Measurements from ENCODE around the gene FAM47B.

FAM47B gene

DNA sequence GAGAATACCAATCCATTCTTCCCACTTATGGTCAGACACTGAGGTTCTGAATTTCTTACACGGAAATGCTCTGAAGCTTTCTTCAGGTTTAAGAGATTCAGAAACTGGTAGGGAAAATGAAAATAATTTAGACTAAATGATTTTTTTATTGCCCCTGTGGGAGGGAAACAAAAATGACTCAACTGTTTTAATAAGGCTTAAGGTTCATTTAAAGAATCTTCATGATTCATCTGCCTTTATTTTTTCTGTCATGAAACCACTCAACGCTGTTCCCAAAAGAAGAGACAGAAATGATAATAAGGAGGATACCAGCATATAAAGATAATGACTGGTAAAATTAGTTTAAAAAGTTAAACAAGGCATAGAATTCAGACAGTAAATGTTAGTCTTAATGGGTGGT lies 39.3 kb upstream of the FAM47B start:
- Histone ChIP-seq H3K36me3 (ENCODE audit: control insufficient read depth in 1 of 2, insufficient read depth in 2 of 2, low read length in 2 of 2) (no peaks in the 10 kb centered on the region), H4K8ac (ENCODE audit: low read depth, low read length) (no peak overlapping the region), H3K9me3 (ENCODE audit: insufficient read depth, low read depth, low read length) (no peaks in the 10 kb centered on the region), H3K9ac (ENCODE audit: low read length) (no peak overlapping the region), H2AK5ac (ENCODE audit: low read length) (no peak overlapping the region), H3K27me3 (ENCODE audit: insufficient read depth, low read length) (no peaks in the 10 kb centered on the region), H3K4me3 (ENCODE audit: low read depth, low read length) (no peak overlapping the region), H3K4ac (ENCODE audit: low read depth, low read length) (no peak overlapping the region), H4K91ac (ENCODE audit: low read depth, low read length) (no peak overlapping the region), H4K12ac (ENCODE audit: low read depth, low read length) (no peak overlapping the region), H3K18ac (ENCODE audit: low read length) (no peak overlapping the region), H2BK12ac (ENCODE audit: low read length) (no peak overlapping the region), H3K27ac (ENCODE audit: low read depth, low read length) (no peak overlapping the region), H2AFZ (ENCODE audit: insufficient read depth, low read length, poor library complexity) (no peak overlapping the region), H2BK5ac (ENCODE audit: low read depth, low read length, poor library complexity) (no peak overlapping the region), H2BK120ac (ENCODE audit: insufficient read depth, low read length, poor library complexity) (no peak overlapping the region), H3K14ac (ENCODE audit: low read length) (no peak overlapping the region), H3K4me1 (ENCODE audit: control insufficient read depth in 1 of 2, insufficient read depth in 2 of 2, low read length in 2 of 2) (no peaks in the 10 kb centered on the region), H3K4me2 (ENCODE audit: low read length) (no peak overlapping the region), H3K79me1 (ENCODE audit: low read length) (no peaks in the 10 kb centered on the region), H3K23ac (ENCODE audit: low read length) (no peak overlapping the region), H3K79me2 (ENCODE audit: control insufficient read depth, insufficient read depth, low read length, poor library complexity) (no peaks in the 10 kb centered on the region)
- no peak for DNase-seq
- WGBS (ENCODE audit: extremely low coverage, insufficient coverage, insufficient read length), result no CpG with 5 or more reads among the region's 2 CpGs

DNA sequence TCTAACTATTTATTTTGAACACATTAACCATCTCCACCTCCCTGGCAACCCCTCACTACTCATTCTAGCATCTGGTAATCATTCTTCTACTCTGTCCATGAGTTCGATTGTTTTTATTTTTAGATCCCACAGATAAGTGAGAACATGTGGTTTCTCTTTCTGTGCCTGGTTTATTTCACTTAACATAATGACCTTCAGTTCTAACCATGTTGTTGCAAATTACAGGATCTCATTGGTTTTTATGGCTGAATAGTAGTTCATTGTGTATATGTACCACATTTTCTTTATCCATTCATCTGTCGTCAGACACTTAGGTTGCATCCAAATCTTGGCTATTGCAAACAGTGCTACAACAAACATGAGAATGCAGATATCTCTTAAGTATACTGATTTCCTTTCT lies 33.4 kb upstream of the FAM47B start:
- no peak overlapping the region for H4K8ac ChIP-seq (ENCODE audit: low read depth, low read length)
- no peak overlapping the region for H4K12ac ChIP-seq (ENCODE audit: low read depth, low read length)
- H3K27ac ChIP-seq (ENCODE audit: low read depth, low read length), result no peak overlapping the region
- H3K4me2 ChIP-seq (ENCODE audit: low read length), result no peak overlapping the region
- no peak for DNase-seq
- no peak overlapping the region for H2AK5ac ChIP-seq (ENCODE audit: low read length)
- H3K36me3 ChIP-seq (ENCODE audit: control insufficient read depth in 1 of 2, insufficient read depth in 2 of 2, low read length in 2 of 2), result no peaks in the 10 kb centered on the region
- no peak overlapping the region for H3K18ac ChIP-seq (ENCODE audit: low read length)
- H3K79me2 ChIP-seq (ENCODE audit: control insufficient read depth, insufficient read depth, low read length, poor library complexity), result no peaks in the 10 kb centered on the region
- no peaks in the 10 kb centered on the region for H3K27me3 ChIP-seq (ENCODE audit: insufficient read depth, low read length)
- no CpG with 5 or more reads among the region's 2 CpGs for WGBS (ENCODE audit: extremely low coverage, insufficient coverage, insufficient read length)
- H2BK120ac ChIP-seq (ENCODE audit: insufficient read depth, low read length, poor library complexity), result no peak overlapping the region
- no peak overlapping the region for H3K23ac ChIP-seq (ENCODE audit: low read length)
- H2BK12ac ChIP-seq (ENCODE audit: low read length), result no peak overlapping the region
- no peak overlapping the region for H3K9ac ChIP-seq (ENCODE audit: low read length)
- H3K9me3 ChIP-seq (ENCODE audit: insufficient read depth, low read depth, low read length), result no peaks in the 10 kb centered on the region
- no peak overlapping the region for H3K4ac ChIP-seq (ENCODE audit: low read depth, low read length)
- no peak overlapping the region for H2BK5ac ChIP-seq (ENCODE audit: low read depth, low read length, poor library complexity)
- H3K4me1 ChIP-seq (ENCODE audit: control insufficient read depth in 1 of 2, insufficient read depth in 2 of 2, low read length in 2 of 2), result no peaks in the 10 kb centered on the region
- H3K14ac ChIP-seq (ENCODE audit: low read length), result no peak overlapping the region
- no peak overlapping the region for H4K91ac ChIP-seq (ENCODE audit: low read depth, low read length)
- no peaks in the 10 kb centered on the region for H3K79me1 ChIP-seq (ENCODE audit: low read length)
- no peak overlapping the region for H3K4me3 ChIP-seq (ENCODE audit: low read depth, low read length)
- no peak overlapping the region for H2AFZ ChIP-seq (ENCODE audit: insufficient read depth, low read length, poor library complexity)

DNA sequence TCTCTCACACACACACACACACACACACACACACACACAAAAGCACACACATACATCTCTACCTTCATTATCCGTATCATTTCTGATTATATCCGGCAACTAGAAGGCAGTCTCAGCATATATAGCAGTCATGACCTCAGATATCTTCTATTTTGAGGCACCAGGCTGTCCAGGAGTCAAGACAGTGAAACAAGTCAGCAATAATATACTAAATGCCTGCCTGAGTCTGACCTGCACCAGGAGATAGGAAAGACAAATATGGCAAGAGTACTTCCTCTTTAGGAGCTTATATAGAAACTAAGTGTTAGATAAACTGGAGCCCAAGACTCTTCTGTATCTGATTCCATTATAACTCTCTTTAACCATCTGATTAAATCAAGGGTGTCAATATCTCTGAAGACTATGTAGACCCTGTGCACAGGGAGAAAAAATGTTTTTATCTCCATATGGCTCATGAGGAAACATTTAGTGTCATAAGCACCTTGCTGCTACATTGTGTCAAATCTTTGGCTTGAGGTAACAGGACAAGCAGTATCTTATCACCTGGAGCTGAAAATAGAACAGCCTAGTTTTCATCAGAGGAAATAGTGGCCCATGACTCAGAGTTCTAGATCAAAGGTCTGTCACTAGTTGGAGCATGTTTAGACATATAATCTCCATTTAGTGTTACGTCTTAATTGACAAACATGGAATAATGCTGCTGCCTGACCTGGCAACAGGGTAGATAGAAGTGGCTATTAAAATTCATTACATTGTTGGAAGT lies 27.0 kb upstream of the FAM47B start:
- Histone ChIP-seq H3K4me1 (ENCODE audit: control insufficient read depth in 1 of 2, insufficient read depth in 2 of 2, low read length in 2 of 2) (no peaks in the 10 kb centered on the region), H2AFZ (ENCODE audit: insufficient read depth, low read length, poor library complexity) (no peak overlapping the region), H3K9ac (ENCODE audit: low read length) (no peak overlapping the region), H3K27ac (ENCODE audit: low read depth, low read length) (no peak overlapping the region), H2AK5ac (ENCODE audit: low read length) (no peak overlapping the region), H3K27me3 (ENCODE audit: insufficient read depth, low read length) (no peaks in the 10 kb centered on the region), H3K79me2 (ENCODE audit: control insufficient read depth, insufficient read depth, low read length, poor library complexity) (no peaks in the 10 kb centered on the region), H3K23ac (ENCODE audit: low read length) (no peak overlapping the region), H3K79me1 (ENCODE audit: low read length) (no peaks in the 10 kb centered on the region), H3K4me2 (ENCODE audit: low read length) (no peak overlapping the region), H3K4me3 (ENCODE audit: low read depth, low read length) (no peak overlapping the region), H3K18ac (ENCODE audit: low read length) (no peak overlapping the region), H4K91ac (ENCODE audit: low read depth, low read length) (no peak overlapping the region), H3K4ac (ENCODE audit: low read depth, low read length) (no peak overlapping the region), H3K14ac (ENCODE audit: low read length) (no peak overlapping the region), H4K8ac (ENCODE audit: low read depth, low read length) (no peak overlapping the region), H3K9me3 (ENCODE audit: insufficient read depth, low read depth, low read length) (no peaks in the 10 kb centered on the region), H3K36me3 (ENCODE audit: control insufficient read depth in 1 of 2, insufficient read depth in 2 of 2, low read length in 2 of 2) (no peaks in the 10 kb centered on the region), H2BK120ac (ENCODE audit: insufficient read depth, low read length, poor library complexity) (no peak overlapping the region), H2BK5ac (ENCODE audit: low read depth, low read length, poor library complexity) (no peak overlapping the region), H2BK12ac (ENCODE audit: low read length) (no peak overlapping the region), H4K12ac (ENCODE audit: low read depth, low read length) (no peak overlapping the region)
- peak; percentile 0 to 38 for DNase-seq
- whole genome bisulfite sequencing (ENCODE audit: extremely low coverage, insufficient coverage, insufficient read length), result no CpG with 5 or more reads among the region's 3 CpGs

DNA sequence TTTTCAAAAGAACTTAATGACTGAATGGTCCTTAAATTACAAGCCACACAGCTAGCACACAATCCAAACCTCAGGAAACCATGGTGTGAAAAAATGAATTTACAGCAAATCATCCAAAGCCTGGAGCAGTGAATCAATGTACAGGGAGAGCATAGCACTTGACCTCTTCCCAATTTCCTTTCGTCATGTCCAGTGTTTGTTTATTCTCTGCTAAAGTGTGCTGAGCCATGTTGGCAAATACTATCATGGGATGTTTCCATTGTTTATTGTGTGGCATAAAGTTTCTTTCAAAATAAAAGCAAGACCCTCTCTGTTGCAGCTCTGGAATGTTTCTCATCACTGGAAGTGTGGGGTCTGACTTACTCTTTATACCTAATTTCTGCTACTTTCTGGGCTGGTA lies 25.4 kb upstream of the FAM47B start:
- Histone ChIP-seq H3K36me3 (ENCODE audit: control insufficient read depth in 1 of 2, insufficient read depth in 2 of 2, low read length in 2 of 2) (no peaks in the 10 kb centered on the region), H3K79me2 (ENCODE audit: control insufficient read depth, insufficient read depth, low read length, poor library complexity) (no peaks in the 10 kb centered on the region)
- WGBS (ENCODE audit: extremely low coverage, insufficient coverage, insufficient read length), result no CpG with 5 or more reads among the region's 1 CpG

More for the DNA sequence above, 25.4 kb upstream of the FAM47B start:
- Histone ChIP-seq H2AK5ac (ENCODE audit: low read length) (no peak overlapping the region), H3K4ac (ENCODE audit: low read depth, low read length) (no peak overlapping the region), H2AFZ (ENCODE audit: insufficient read depth, low read length, poor library complexity) (no peak overlapping the region), H2BK12ac (ENCODE audit: low read length) (no peak overlapping the region), H3K4me2 (ENCODE audit: low read length) (no peak overlapping the region), H4K91ac (ENCODE audit: low read depth, low read length) (no peak overlapping the region), H3K9me3 (ENCODE audit: insufficient read depth, low read depth, low read length) (no peaks in the 10 kb centered on the region), H3K4me1 (ENCODE audit: control insufficient read depth in 1 of 2, insufficient read depth in 2 of 2, low read length in 2 of 2) (no peaks in the 10 kb centered on the region), H3K4me3 (ENCODE audit: low read depth, low read length) (no peak overlapping the region), H4K8ac (ENCODE audit: low read depth, low read length) (no peak overlapping the region), H3K23ac (ENCODE audit: low read length) (no peak overlapping the region), H3K14ac (ENCODE audit: low read length) (no peak overlapping the region), H2BK120ac (ENCODE audit: insufficient read depth, low read length, poor library complexity) (no peak overlapping the region), H3K27me3 (ENCODE audit: insufficient read depth, low read length) (no peaks in the 10 kb centered on the region), H3K9ac (ENCODE audit: low read length) (no peak overlapping the region), H3K18ac (ENCODE audit: low read length) (no peak overlapping the region), H3K27ac (ENCODE audit: low read depth, low read length) (no peak overlapping the region), H4K12ac (ENCODE audit: low read depth, low read length) (no peak overlapping the region), H3K79me1 (ENCODE audit: low read length) (no peaks in the 10 kb centered on the region), H2BK5ac (ENCODE audit: low read depth, low read length, poor library complexity) (no peak overlapping the region)
- DNase-seq, result no peak

Data from trophoblast cell (in vitro differentiated cells and primary cell).